Measurements from ENCODE around the gene LDLRAD3. TPM values are rescaled to one million over a fixed set of nuclear protein-coding genes. Genes with fewer than 3 reads are reported as not detected.

The LDLRAD3 gene
- total and polyA plus RNA-seq, 3 donors from 2014 or later = 7.1 to 14.6 (median 12.0) TPM

DNA sequence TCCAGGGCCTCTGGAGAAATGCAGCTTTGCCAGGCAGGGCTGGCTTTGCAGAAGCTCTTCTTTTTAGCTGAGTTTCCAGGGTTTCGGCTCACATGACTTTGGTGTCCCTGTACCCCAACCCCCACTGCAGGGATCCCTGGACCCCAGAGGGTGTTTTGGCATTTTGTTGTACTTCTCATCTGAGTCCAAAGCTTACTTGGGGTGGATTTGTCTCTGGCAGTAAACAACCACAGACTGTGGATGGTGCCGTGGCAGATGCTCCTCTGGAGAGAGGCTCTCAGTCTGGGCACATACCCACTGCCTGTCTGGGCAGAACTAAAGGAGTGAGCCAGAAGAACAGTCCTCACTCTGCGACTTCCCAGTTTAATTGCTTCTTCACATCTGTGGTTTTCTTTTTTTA is 295.8 kb downstream of the LDLRAD3 start:
- H3K4me1 ChIP-seq = no peaks in the 10 kb centered on the region
- no peak overlapping the region for H3K4me3 ChIP-seq
- no peaks in the 10 kb centered on the region for H3K36me3 ChIP-seq (ENCODE audit: low read depth, missing control alignments)
- no peak for TF ChIP-seq POLR2A (IDR thresholded peaks at IDR 0.05)
- TF ChIP-seq, protein P1, sequence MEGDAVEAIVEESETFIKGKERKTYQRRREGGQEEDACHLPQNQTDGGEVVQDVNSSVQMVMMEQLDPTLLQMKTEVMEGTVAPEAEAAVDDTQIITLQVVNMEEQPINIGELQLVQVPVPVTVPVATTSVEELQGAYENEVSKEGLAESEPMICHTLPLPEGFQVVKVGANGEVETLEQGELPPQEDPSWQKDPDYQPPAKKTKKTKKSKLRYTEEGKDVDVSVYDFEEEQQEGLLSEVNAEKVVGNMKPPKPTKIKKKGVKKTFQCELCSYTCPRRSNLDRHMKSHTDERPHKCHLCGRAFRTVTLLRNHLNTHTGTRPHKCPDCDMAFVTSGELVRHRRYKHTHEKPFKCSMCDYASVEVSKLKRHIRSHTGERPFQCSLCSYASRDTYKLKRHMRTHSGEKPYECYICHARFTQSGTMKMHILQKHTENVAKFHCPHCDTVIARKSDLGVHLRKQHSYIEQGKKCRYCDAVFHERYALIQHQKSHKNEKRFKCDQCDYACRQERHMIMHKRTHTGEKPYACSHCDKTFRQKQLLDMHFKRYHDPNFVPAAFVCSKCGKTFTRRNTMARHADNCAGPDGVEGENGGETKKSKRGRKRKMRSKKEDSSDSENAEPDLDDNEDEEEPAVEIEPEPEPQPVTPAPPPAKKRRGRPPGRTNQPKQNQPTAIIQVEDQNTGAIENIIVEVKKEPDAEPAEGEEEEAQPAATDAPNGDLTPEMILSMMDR (IDR thresholded peaks at IDR 0.05) = no peak
- H3K27me3 ChIP-seq = no peaks in the 10 kb centered on the region
- no peak for DNase-seq
- no peaks in the 10 kb centered on the region for H3K9me3 ChIP-seq
- 98% methylated on average over 3 of the region's 3 CpGs for WGBS, 2 donors
- H3K27ac ChIP-seq = no peak overlapping the region
- intact Hi-C loops (cut with DNase I; ENCODE audit: low total_unique reads) = no loop called here

DNA sequence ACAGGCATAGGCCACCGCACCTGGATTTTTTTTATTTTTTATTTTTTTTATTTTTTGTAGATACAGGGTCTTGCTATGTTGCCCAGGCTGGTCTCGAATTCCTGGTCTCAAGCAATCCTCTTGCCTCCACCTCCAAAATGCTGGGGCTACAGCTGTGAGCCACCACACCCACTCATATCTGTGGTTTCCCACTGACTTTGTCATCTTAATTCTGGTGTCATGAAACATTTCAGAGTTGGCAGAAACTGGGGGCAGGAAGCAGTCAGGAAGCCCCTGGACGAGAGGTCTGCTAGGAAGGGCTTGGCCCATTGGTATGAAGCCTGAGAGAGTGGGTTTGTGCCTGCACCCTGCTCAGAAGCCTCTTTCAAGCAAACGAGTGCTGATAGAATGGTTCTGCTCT is 296.3 kb downstream of the LDLRAD3 start:
- Histone ChIP-seq H3K27ac (no peak overlapping the region), H3K4me1 (no peaks in the 10 kb centered on the region), H3K9me3 (no peaks in the 10 kb centered on the region), H3K36me3 (ENCODE audit: low read depth, missing control alignments) (no peaks in the 10 kb centered on the region), H3K4me3 (no peak overlapping the region), H3K27me3 (no peaks in the 10 kb centered on the region)
- 89 to 99% methylated on average over 4 of the region's 4 CpGs for WGBS, 2 donors
- no peak for DNase-seq
- TF ChIP-seq, protein P1 (IDR thresholded peaks at IDR 0.05) = no peak
- TF ChIP-seq POLR2A (IDR thresholded peaks at IDR 0.05) = no peak
- intact Hi-C loops (cut with DNase I; ENCODE audit: low total_unique reads) = no loop called here

- Histone ChIP-seq H3K9me3 (no peaks in the 10 kb centered on the region), H3K27me3 (no peaks in the 10 kb centered on the region), H3K27ac (no peak overlapping the region), H3K4me1 (no peaks in the 10 kb centered on the region), H3K36me3 (ENCODE audit: low read depth, missing control alignments) (no peaks in the 10 kb centered on the region), H3K4me3 (no peak overlapping the region)
- intact Hi-C loops (cut with DNase I; ENCODE audit: low total_unique reads) = no loop called here
- TF ChIP-seq POLR2A (IDR thresholded peaks at IDR 0.05) = no peak
- TF ChIP-seq, protein P1 (IDR thresholded peaks at IDR 0.05) = no peak
- 93 to 97% methylated on average over 4 of the region's 4 CpGs for WGBS, 2 donors
- no peak for DNase-seq
These were observed 296.9 kb downstream of the LDLRAD3 start for GRCh38 chr11:36240801-36241200.

- no peak overlapping the region for H3K4me3 ChIP-seq
- WGBS, 2 donors = 80% methylated on average over 1 of the region's 1 CpG
- DNase-seq = no peak
- no peak overlapping the region for H3K27ac ChIP-seq
- H3K27me3 ChIP-seq = no peaks in the 10 kb centered on the region
- no peaks in the 10 kb centered on the region for H3K36me3 ChIP-seq (ENCODE audit: low read depth, missing control alignments)
- no peaks in the 10 kb centered on the region for H3K4me1 ChIP-seq
- intact Hi-C loops (cut with DNase I; ENCODE audit: low total_unique reads) = no loop called here
- H3K9me3 ChIP-seq = no peaks in the 10 kb centered on the region
- TF ChIP-seq POLR2A (IDR thresholded peaks at IDR 0.05) = no peak
- TF ChIP-seq, protein P1 (IDR thresholded peaks at IDR 0.05) = no peak
These were observed 297.6 kb downstream of the LDLRAD3 start for GRCh38 chr11:36241497-36241896.

DNA sequence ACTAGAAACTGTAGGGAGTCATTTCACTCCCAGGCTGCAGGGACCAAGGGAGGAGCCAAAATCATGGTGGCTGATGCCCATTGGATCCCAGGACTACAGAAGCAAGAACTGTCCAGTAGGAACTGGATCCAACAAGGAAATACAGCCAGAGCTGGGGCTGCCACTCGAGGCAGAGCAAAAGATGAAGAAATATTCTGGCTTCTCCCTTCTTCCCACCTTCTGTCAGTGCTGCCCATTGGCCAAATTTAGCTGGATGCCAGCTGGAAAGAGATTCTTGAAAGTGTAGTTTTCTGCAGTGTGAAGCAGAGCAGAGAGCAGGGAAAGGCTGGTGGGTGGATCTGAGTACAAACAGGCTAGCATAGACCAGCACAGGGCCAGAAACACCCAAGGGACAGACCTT is 299.8 kb downstream of the LDLRAD3 start:
- Histone ChIP-seq H3K27me3 (no peaks in the 10 kb centered on the region), H3K4me1 (no peaks in the 10 kb centered on the region), H3K27ac (no peak overlapping the region), H3K4me3 (no peak overlapping the region), H3K9me3 (no peaks in the 10 kb centered on the region), H3K36me3 (ENCODE audit: low read depth, missing control alignments) (no peaks in the 10 kb centered on the region)
- 65 to 82% methylated on average over 1 of the region's 1 CpG for WGBS, 2 donors
- no peak for DNase-seq
- intact Hi-C loops (cut with DNase I; ENCODE audit: low total_unique reads) = no loop called here
- TF ChIP-seq, protein P1 (IDR thresholded peaks at IDR 0.05) = no peak
- no peak for TF ChIP-seq POLR2A (IDR thresholded peaks at IDR 0.05)
